ENCODE data around the gene C3orf70.
"Not testable (repeated sequence)": the region's sequence is repeated elsewhere in the genome, so short reads cannot be mapped to it uniquely, and the experiment has no call there.

Gene C3orf70

DNA sequence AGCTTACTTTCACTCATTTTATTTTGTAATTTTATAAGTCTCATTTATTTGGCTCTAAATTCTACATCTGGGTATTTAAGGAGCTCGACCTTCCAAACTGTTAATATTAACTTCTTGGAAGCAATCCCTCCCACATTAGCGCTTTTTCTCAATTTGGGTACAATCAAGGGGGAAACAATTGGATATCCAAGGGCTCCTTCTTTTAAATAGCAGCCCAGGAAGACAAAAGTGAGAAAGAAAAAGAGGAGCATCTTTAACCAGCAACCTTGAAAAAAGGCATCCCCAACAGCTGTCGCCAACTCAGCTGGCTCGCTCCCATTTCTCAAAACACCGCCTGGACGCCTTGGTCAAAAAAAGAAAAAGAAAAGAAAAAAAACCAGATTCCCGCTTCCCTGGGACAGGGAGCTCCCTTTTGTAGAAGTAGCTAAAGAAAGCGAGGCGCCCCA lies 873 bp downstream of the C3orf70 start:
- in situ Hi-C loops (cut with MboI; ENCODE audit: low sequenced_read_pairs) = no loop called here

- in situ Hi-C loops (cut with MboI; ENCODE audit: low sequenced_read_pairs) = no loop called here
These were observed 1.5 kb downstream of the C3orf70 start for GRCh38 chr3:185151101-185151963.

GRCh38 chr3:185150561-185150960 lies 2.3 kb downstream of the C3orf70 start:
- in situ Hi-C loops (cut with MboI; ENCODE audit: low sequenced_read_pairs) = no loop called here

GRCh38 chr3:185149591-185149990 lies 3.3 kb downstream of the C3orf70 start:
- in situ Hi-C loops (cut with MboI; ENCODE audit: low sequenced_read_pairs) = no loop called here

- in situ Hi-C loops (cut with MboI; ENCODE audit: low sequenced_read_pairs) = no loop called here
These were observed 7.3 kb downstream of the C3orf70 start for GRCh38 chr3:185145511-185145910.

- in situ Hi-C loops (cut with MboI; ENCODE audit: low sequenced_read_pairs) = no loop called here
These were observed 8.1 kb downstream of the C3orf70 start for GRCh38 chr3:185144784-185145183.

- in situ Hi-C loops (cut with MboI; ENCODE audit: low sequenced_read_pairs) = no loop called here
These were observed 15.0 kb downstream of the C3orf70 start for GRCh38 chr3:185137821-185138220.

DNA sequence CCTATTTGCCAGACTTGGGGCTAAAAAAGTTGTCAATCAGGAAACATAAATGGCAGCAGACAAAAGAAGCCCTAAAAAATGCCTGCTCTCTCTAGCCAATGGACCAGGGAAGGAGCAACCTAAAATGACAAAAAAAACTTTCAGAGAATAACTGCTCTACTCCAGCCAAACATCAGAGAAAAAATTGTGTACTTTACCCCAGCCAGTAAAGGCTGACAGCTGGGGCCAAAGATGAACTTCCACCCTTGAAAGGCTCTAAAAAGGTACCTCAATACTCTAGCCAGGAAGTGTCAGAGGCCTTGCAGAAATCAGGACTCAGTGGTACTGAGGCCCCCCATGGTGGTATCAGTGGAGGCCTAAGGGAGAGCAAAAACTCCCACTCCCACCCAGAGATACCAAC lies 18.4 kb downstream of the C3orf70 start:
- in situ Hi-C loops (cut with MboI; ENCODE audit: low sequenced_read_pairs) = no loop called here

GRCh38 chr3:185131602-185132256 lies 21.1 kb downstream of the C3orf70 start:
- in situ Hi-C loops (cut with MboI; ENCODE audit: low sequenced_read_pairs) = no loop called here

- in situ Hi-C loops (cut with MboI; ENCODE audit: low sequenced_read_pairs) = no loop called here
These were observed 23.8 kb downstream of the C3orf70 start for GRCh38 chr3:185129083-185129482.

GRCh38 chr3:185126201-185126600 lies 26.7 kb downstream of the C3orf70 start:
- in situ Hi-C loops (cut with MboI; ENCODE audit: low sequenced_read_pairs) = no loop called here

- in situ Hi-C loops (cut with MboI; ENCODE audit: low sequenced_read_pairs) = no loop called here
These were observed 32.7 kb downstream of the C3orf70 start for GRCh38 chr3:185120126-185120525.

DNA sequence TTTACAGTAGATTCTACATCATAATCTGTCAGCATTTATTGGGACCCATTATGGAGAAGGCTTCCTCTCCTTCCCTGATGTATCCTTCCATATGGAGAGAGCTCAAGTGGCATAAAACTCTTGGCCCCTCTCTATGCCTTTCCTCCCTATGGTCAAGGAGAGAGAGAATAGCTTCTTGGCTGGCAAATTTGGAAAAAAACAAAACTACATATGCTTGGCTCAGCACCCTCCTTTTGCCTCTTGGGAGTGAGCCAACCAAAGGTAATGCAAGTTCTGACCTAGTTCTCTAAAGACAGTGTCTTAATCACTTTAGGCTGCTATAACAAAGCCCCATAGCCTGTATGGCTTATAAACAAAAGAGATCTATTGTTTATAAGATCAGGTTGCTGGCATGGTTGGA lies 37.5 kb downstream of the C3orf70 start:
- in situ Hi-C loops (cut with MboI; ENCODE audit: low sequenced_read_pairs) = no loop called here

GRCh38 chr3:185114756-185115155 lies 38.1 kb downstream of the C3orf70 start:
- in situ Hi-C loops (cut with MboI; ENCODE audit: low sequenced_read_pairs) = no loop called here

- in situ Hi-C loops (cut with MboI; ENCODE audit: low sequenced_read_pairs) = no loop called here
These were observed 40.7 kb downstream of the C3orf70 start for GRCh38 chr3:185112186-185112585.

DNA sequence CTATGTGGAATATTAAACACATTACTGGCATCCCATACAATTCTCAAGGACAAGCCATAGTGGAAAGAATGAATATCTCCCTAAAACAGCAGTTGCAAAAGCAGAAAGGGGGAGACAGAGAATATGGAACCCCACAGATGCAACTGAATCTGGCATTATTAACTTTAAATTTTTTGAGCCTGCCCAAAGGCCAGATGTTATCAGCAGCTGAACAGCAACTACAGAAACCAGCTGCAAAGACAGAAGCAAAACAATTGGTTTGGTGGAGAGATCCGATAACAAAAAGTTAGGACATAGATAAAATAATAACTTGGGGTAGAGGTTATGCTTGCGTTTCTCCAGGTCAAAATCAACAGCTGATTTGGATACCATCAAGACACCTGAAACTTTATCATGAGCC lies 43.8 kb downstream of the C3orf70 start:
- in situ Hi-C loops (cut with MboI; ENCODE audit: low sequenced_read_pairs) = not testable (repeated sequence)

GRCh38 chr3:185106256-185106890 lies 46.5 kb downstream of the C3orf70 start:
- in situ Hi-C loops (cut with MboI; ENCODE audit: low sequenced_read_pairs) = not testable (repeated sequence)

- in situ Hi-C loops (cut with MboI; ENCODE audit: low sequenced_read_pairs) = no loop called here
These were observed 49.3 kb downstream of the C3orf70 start for GRCh38 chr3:185103359-185104127.

DNA sequence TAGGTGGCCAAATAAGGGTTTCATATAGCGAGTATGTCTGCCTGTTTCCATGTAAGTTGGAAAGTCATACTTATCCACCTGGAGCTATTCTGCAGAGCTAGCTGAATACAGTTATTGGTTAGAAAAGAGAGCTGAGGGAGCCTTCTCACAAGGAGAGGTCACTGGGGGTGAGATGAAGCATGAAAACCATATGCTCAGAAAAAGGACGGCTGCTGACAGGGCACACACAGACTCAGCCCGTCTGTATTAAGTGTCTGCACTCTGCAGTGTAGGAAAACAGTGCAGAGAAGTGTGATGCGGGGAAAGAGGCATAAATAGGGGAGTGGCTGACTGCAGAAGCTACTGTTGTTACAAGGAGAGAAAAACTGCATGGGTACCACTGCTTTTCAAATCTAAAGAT lies 58.2 kb downstream of the C3orf70 start:
- in situ Hi-C loops (cut with MboI; ENCODE audit: low sequenced_read_pairs) = no loop called here

GRCh38 chr3:185093116-185093515 lies 59.7 kb downstream of the C3orf70 start:
- in situ Hi-C loops (cut with MboI; ENCODE audit: low sequenced_read_pairs) = no loop called here

DNA sequence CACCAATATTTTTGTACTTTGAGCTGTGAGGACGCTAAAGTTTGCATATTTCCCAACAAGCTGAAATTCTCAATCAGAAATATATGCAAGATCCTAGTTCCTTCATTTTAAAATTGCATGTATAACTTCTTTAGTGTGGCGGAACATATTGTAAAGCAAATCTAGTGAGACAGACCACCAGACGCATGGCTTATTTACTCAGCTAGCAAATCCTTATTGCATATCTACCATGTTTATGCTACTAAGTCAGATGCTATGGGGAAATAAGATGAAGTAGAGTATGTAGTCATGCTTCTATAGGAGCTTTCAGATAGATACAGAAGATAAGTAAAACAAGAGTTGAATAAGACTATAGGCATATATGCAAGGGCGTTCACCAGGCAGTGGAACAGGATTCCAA lies 62.0 kb downstream of the C3orf70 start:
- in situ Hi-C loops (cut with MboI; ENCODE audit: low sequenced_read_pairs) = no loop called here

Measured in HL-60/S4 treated with retinoic acid at 250 ng/mL for 4 days and 3 days (cell line).